SU-DHL-6 (cell line): ENCODE measurements around the gene ANKH.

Source experiments
- H2AFZ ChIP-seq: fragments of 200-600 bp; sonication (generic); 2 replicates; pipeline ENCODE4 v1.6.1; 2014; ENCODE audit warnings: low read depth, mild to moderate bottlenecking, moderate library complexity, mixed read lengths, antibody characterized with exemption, low read length; ENCODE audit not compliant: severe bottlenecking
- H3F3A ChIP-seq: fragments of 200-600 bp; shearing (Covaris generic); 2 replicates; pipeline ENCODE4 v1.6.0; 2016; ENCODE audit warnings: antibody characterized with exemption, mild to moderate bottlenecking; ENCODE audit not compliant: insufficient read depth
- H3K27ac ChIP-seq: fragments of 200-600 bp; sonication (generic); 2 replicates; pipeline ENCODE4 v1.5.1; 2016; ENCODE audit warnings: low read depth, mild to moderate bottlenecking, low read length, moderate library complexity, mixed read lengths
- H3K27me3 ChIP-seq: fragments of 200-600 bp; sonication (generic), shearing (Covaris generic); 2 replicates; pipeline ENCODE4 v1.6.0; 2014; ENCODE audit warnings: mild to moderate bottlenecking, low read length
- H3K36me3 ChIP-seq: fragments of 200-600 bp; sonication (generic); 2 replicates; pipeline ENCODE4 v1.6.1; 2014; ENCODE audit warnings: mild to moderate bottlenecking, low read length, mixed read lengths
- H3K4me2 ChIP-seq: fragments of 300-600, 200-600 bp; shearing (Covaris generic), sonication (generic); 2 replicates; pipeline ENCODE4 v1.6.0; 2014; ENCODE audit warnings: low read length, low read depth, mild to moderate bottlenecking; ENCODE audit not compliant: poor library complexity, severe bottlenecking
- H3K4me3 ChIP-seq: fragments of 200-600 bp; sonication (generic); 2 replicates; pipeline ENCODE4 v1.5.1; 2014; ENCODE audit warnings: antibody characterized with exemption, low read length, mild to moderate bottlenecking, mixed read lengths; ENCODE audit not compliant: insufficient read depth, poor library complexity, severe bottlenecking
- H3K79me2 ChIP-seq: fragments of 200-600 bp; sonication (generic); 2 replicates; pipeline ENCODE4 v1.6.1; 2014; ENCODE audit warnings: mild to moderate bottlenecking, low read length, moderate library complexity; ENCODE audit not compliant: insufficient read depth
- H3K9ac ChIP-seq: fragments of 200-600 bp; sonication (generic); 2 replicates; pipeline ENCODE4 v1.7.0; 2014; ENCODE audit warnings: mild to moderate bottlenecking, low read length
- H3K9me2 ChIP-seq: fragments of 200-600 bp; sonication (generic); replicated peaks from 2 replicates; pipeline ENCODE4 v1.6.1; 2014; ENCODE audit warnings: low read length; ENCODE audit not compliant: insufficient read depth
- H3K9me3 ChIP-seq: fragments of 200-600 bp; sonication (generic); 2 replicates; pipeline ENCODE4 v1.6.1; 2014; ENCODE audit warnings: low read length, mixed read lengths; ENCODE audit not compliant: insufficient read depth
- H4K20me1 ChIP-seq: fragments of 200-600 bp; sonication (generic); 2 replicates; pipeline ENCODE4 v1.6.1; 2014; ENCODE audit warnings: low read depth, mild to moderate bottlenecking, antibody characterized with exemption, low read length, moderate library complexity, mixed read lengths
- CTCF ChIP-seq: fragments of 200-600 bp; sonication (generic); IDR thresholded peaks from one replicate; pipeline ENCODE4 v1.5.1; 2017; ENCODE audit warnings: antibody characterized with exemption, mild to moderate bottlenecking, low read length, moderate library complexity; ENCODE audit not compliant: insufficient read depth, poor library complexity, severe bottlenecking
- EZH2phosphoT487 ChIP-seq: fragments of 200-600 bp; sonication (generic), shearing (Covaris generic); conservative IDR thresholded peaks from 2 replicates; pipeline ENCODE4 v1.6.1; 2018; ENCODE audit warnings: mild to moderate bottlenecking, antibody characterized with exemption, low read length, moderate library complexity, mixed read lengths

Gene ANKH

GRCh38 chr5:14730466-14730865, 141.1 kb downstream of the ANKH start:
- H3K27me3 ChIP-seq: no peaks in the 10 kb centered on the region

GRCh38 chr5:14729448-14730385, 141.9 kb downstream of the ANKH start:
- peaks cover under 1% of the 10 kb centered on the region; the same call in 1 of the 2 replicates for H3K36me3 ChIP-seq
- no peak for TF ChIP-seq CTCF
- TF ChIP-seq EZH2phosphoT487: no peak
- H3K9ac ChIP-seq: no peak overlapping the region
- no peak overlapping the region for H3K4me2 ChIP-seq
- H2AFZ ChIP-seq: no peak overlapping the region
- no peaks in the 10 kb centered on the region for H4K20me1 ChIP-seq
- no peaks in the 10 kb centered on the region for H3K27me3 ChIP-seq
- no peak overlapping the region for H3K27ac ChIP-seq
- H3K9me3 ChIP-seq: no peaks in the 10 kb centered on the region
- H3K9me2 ChIP-seq: no peaks in the 10 kb centered on the region
- H3F3A ChIP-seq: no peaks in the 10 kb centered on the region
- H3K79me2 ChIP-seq: no peaks in the 10 kb centered on the region
- H3K4me3 ChIP-seq: no peak overlapping the region

More at GRCh38 chr5:14730466-14730865, 141.1 kb downstream of the ANKH start:
- H3K9me2 ChIP-seq: no peaks in the 10 kb centered on the region
- no peak overlapping the region for H3K4me3 ChIP-seq
- no peak for TF ChIP-seq EZH2phosphoT487
- no peak overlapping the region for H3K27ac ChIP-seq
- peaks cover 3% of the 10 kb centered on the region; the same call in 1 of the 2 replicates for H3K36me3 ChIP-seq
- no peaks in the 10 kb centered on the region for H3K9me3 ChIP-seq
- H3K4me2 ChIP-seq: no peak overlapping the region
- no peaks in the 10 kb centered on the region for H3K79me2 ChIP-seq
- no peaks in the 10 kb centered on the region for H4K20me1 ChIP-seq
- no peak overlapping the region for H3K9ac ChIP-seq
- no peak overlapping the region for H2AFZ ChIP-seq
- H3F3A ChIP-seq: no peaks in the 10 kb centered on the region

GRCh38 chr5:14728459-14728938, 143.1 kb downstream of the ANKH start:
- H3K4me2 ChIP-seq: no peak overlapping the region
- no peak overlapping the region for H3K27ac ChIP-seq
- no peaks in the 10 kb centered on the region for H3K27me3 ChIP-seq

More at GRCh38 chr5:14728459-14728938, 143.1 kb downstream of the ANKH start:
- no peak overlapping the region for H3K4me3 ChIP-seq
- H2AFZ ChIP-seq: no peak overlapping the region
- no peaks in the 10 kb centered on the region for H3K79me2 ChIP-seq
- TF ChIP-seq CTCF (no peak), EZH2phosphoT487 (no peak)
- H3K36me3 ChIP-seq: no peaks in the 10 kb centered on the region; the same call in 1 of the 2 replicates
- H3F3A ChIP-seq: no peaks in the 10 kb centered on the region
- H3K9me3 ChIP-seq: no peaks in the 10 kb centered on the region
- no peaks in the 10 kb centered on the region for H3K9me2 ChIP-seq
- H4K20me1 ChIP-seq: no peaks in the 10 kb centered on the region
- no peak overlapping the region for H3K9ac ChIP-seq
